Embryonic facial prominence (tissue), 1 donor: ENCODE data around the gene P2RY2.
"Not testable (repeated sequence)": the region's sequence is repeated elsewhere in the genome, so short reads cannot be mapped to it uniquely, and the experiment has no call there.

ENCODE experiments used
- DNase-seq: peaks from one replicate; pipeline ENCODE4 v3.0.0-alpha.2; 2016; ENCODE audit errors: extremely low spot score

The P2RY2 gene

GRCh38 chr11:73266646-73267020 lies 48.6 kb downstream of the P2RY2 start:
- DNase-seq, result no peak

- no peak for DNase-seq
Observed at GRCh38 chr11:73267122-73267846, 49.2 kb downstream of the P2RY2 start.

- DNase-seq, result no peak
Observed at GRCh38 chr11:73267906-73268540, 49.9 kb downstream of the P2RY2 start.

- DNase-seq, result no peak
Observed at GRCh38 chr11:73268671-73269271, 50.7 kb downstream of the P2RY2 start.

- peak; percentile 15 for DNase-seq
Observed at GRCh38 chr11:73269459-73270015, 51.5 kb downstream of the P2RY2 start.

- DNase-seq, result no peak
Observed at GRCh38 chr11:73270016-73270854, 52.2 kb downstream of the P2RY2 start.

GRCh38 chr11:73270855-73271477 lies 52.9 kb downstream of the P2RY2 start:
- DNase-seq, result no peak

- DNase-seq, result not testable (repeated sequence)
Observed at GRCh38 chr11:73271478-73271865, 53.4 kb downstream of the P2RY2 start.

- DNase-seq, result no peak
Observed at GRCh38 chr11:73271936-73272679, 54.0 kb downstream of the P2RY2 start, which contains the start of gene P2RY6. Gene P2RY6, plus strand, starts transcription at chr11:73272338. Its CDS starts 24,181 bp downstream, at chr11:73296519.

- no peak for DNase-seq
Observed at GRCh38 chr11:73272680-73273038, 54.6 kb downstream of the P2RY2 start.

- DNase-seq, result no peak
Observed at GRCh38 chr11:73273222-73273895, 55.3 kb downstream of the P2RY2 start.

GRCh38 chr11:73274191-73274590 lies 56.1 kb downstream of the P2RY2 start:
- not testable (repeated sequence) for DNase-seq

- DNase-seq, result no peak
Observed at GRCh38 chr11:73274722-73275380, 56.8 kb downstream of the P2RY2 start.

GRCh38 chr11:73275381-73275750 lies 57.3 kb downstream of the P2RY2 start:
- no peak for DNase-seq

- DNase-seq, result no peak
Observed at GRCh38 chr11:73277467-73277866, 59.4 kb downstream of the P2RY2 start.

- DNase-seq, result no peak
Observed at GRCh38 chr11:73280626-73281025, 62.5 kb downstream of the P2RY2 start.

- no peak for DNase-seq
Observed at GRCh38 chr11:73281201-73281741, 63.2 kb downstream of the P2RY2 start.

GRCh38 chr11:73281796-73282660 lies 63.9 kb downstream of the P2RY2 start:
- DNase-seq, result no peak
